Gastroesophageal sphincter (tissue), 4 donors: Measurements from ENCODE around the gene SGSM1. TPM values are rescaled to one million over a fixed set of nuclear protein-coding genes. Genes with fewer than 3 reads are reported as not detected.

Experiments
- ATAC-seq: fragments of 150-250 bp; one replicate; pipeline ENCODE4 v1.9.1; 2016; ENCODE audit warnings: mild to moderate bottlenecking, moderate library complexity
- H3K27ac ChIP-seq, 4 donors: fragments of 200-600 bp; sonication (generic) in 3 of 4; 1 replicate in 3 of 4; 2 replicates in 1 of 4; pipeline ENCODE4 v1.5.1; 2016 to 2019
- H3K27me3 ChIP-seq: fragments of 200-600 bp; sonication (generic); one replicate; pipeline ENCODE4 v1.5.1; 2019
- H3K36me3 ChIP-seq, 2 donors: fragments of 200-600 bp; sonication (generic); one replicate each; pipeline ENCODE4 v1.5.1; 2019; ENCODE audit warnings: control low read depth in 1 of 2
- H3K4me1 ChIP-seq, 3 donors: fragments of 200-600 bp; sonication (generic); 1 replicate in 2 of 3; 2 replicates in 1 of 3; pipeline ENCODE4 v1.5.1; 2016 to 2019; ENCODE audit warnings: control low read depth in 2 of 3
- H3K4me3 ChIP-seq, 2 donors: fragments of 200-600 bp; sonication (generic); one replicate each; pipeline ENCODE4 v1.5.1; 2019; ENCODE audit warnings: mild to moderate bottlenecking in 1 of 2, moderate library complexity in 1 of 2
- H3K9me3 ChIP-seq, 3 donors: fragments of 200-600 bp; sonication (generic); one replicate each; pipeline ENCODE4 v1.5.1; 2017 to 2019; ENCODE audit warnings: control low read depth in 2 of 3
- CTCF ChIP-seq, 4 experiments: fragments of 200-600 bp in 2 of 4; fragments of 450-650 bp in 2 of 4; sonication (generic) in 1 of 4; IDR thresholded peaks; one replicate each; pipeline ENCODE4 v1.5.1; 2017 to 2019; ENCODE audit warnings: antibody characterized with exemption in 4 of 4, mild to moderate bottlenecking in 2 of 4, moderate library complexity in 2 of 4
- EP300 ChIP-seq: sonication (generic); formaldehyde crosslinking; IDR thresholded peaks from one replicate; pipeline ENCODE4 v1.6.1; 2017; ENCODE audit warnings: antibody characterized with exemption, mild to moderate bottlenecking
- POLR2A ChIP-seq, 2 donors: fragments of 450-650 bp; IDR thresholded peaks; one replicate each; pipeline ENCODE4 v1.6.1; 2017; ENCODE audit warnings: antibody characterized with exemption in 2 of 2, mild to moderate bottlenecking in 2 of 2, moderate library complexity in 1 of 2
- POLR2AphosphoS5 ChIP-seq: sonication (generic); formaldehyde crosslinking; IDR thresholded peaks from one replicate; pipeline ENCODE4 v1.6.1; 2017; ENCODE audit warnings: antibody characterized with exemption
- WGBS, 2 donors: methylation state at CpG; one replicate each; pipeline ENCODE4 v1.1.5; 2018; ENCODE audit warnings: low coverage in 1 of 2; 5-methylcytosine and 5-hydroxymethylcytosine counted together
- total RNA-seq, 4 donors: library from RNA; depleted of rRNA; stranded (reverse); fragments of >200 nt; gene quantifications; one replicate each; pipeline ENCODE4 v1.1.0, GENCODE V29; 2016

The SGSM1 gene
- total RNA-seq, 4 donors from 2014 or later = 1.8 to 4.2 (median 2.4) TPM

GRCh38 chr22:24964441-24964840 is 158.4 kb downstream of the SGSM1 start:
- TF ChIP-seq EP300 = no peak
- TF ChIP-seq CTCF (IDR thresholded peaks at IDR 0.05) = no peak
- no peak for TF ChIP-seq POLR2AphosphoS5
- TF ChIP-seq POLR2A (IDR thresholded peaks at IDR 0.05) = no peak
- Histone ChIP-seq H3K4me1 (peaks cover 0 to 30% (median 0%) of the 10 kb centered on the region in 3 donors), H3K9me3 (no peaks in the 10 kb centered on the region), H3K27ac (no peak overlapping the region), H3K27me3 (no peaks in the 10 kb centered on the region), H3K4me3 (no peak overlapping the region), H3K36me3 (no peaks in the 10 kb centered on the region)
- 80 to 89% methylated on average over 2 to 3 of the region's 3 CpGs for WGBS, 2 donors
- ATAC-seq = no peak

GRCh38 chr22:24965822-24966626 is 160.0 kb downstream of the SGSM1 start:
- Histone ChIP-seq H3K4me3 (no peak overlapping the region), H3K36me3 (no peaks in the 10 kb centered on the region), H3K27me3 (no peaks in the 10 kb centered on the region), H3K27ac (peak overlapping the region in 3 of 4 donors; percentile 18 to 51 (median 43)), H3K9me3 (no peaks in the 10 kb centered on the region), H3K4me1 (peaks cover 0 to 30% (median 0%) of the 10 kb centered on the region in 3 donors)
- 47 to 60% methylated on average over 3 of the region's 9 CpGs for WGBS, 2 donors
- ATAC-seq = peak; percentile 44
- TF ChIP-seq EP300 = no peak
- no peak for TF ChIP-seq POLR2A (IDR thresholded peaks at IDR 0.05)
- TF ChIP-seq CTCF (IDR thresholded peaks at IDR 0.05) = no peak
- no peak for TF ChIP-seq POLR2AphosphoS5

GRCh38 chr22:24968066-24968561 is 162.1 kb downstream of the SGSM1 start:
- Histone ChIP-seq H3K36me3 (no peaks in the 10 kb centered on the region), H3K9me3 (no peaks in the 10 kb centered on the region), H3K4me3 (no peak overlapping the region), H3K4me1 (peaks cover 0 to 30% (median 0%) of the 10 kb centered on the region in 3 donors), H3K27ac (peak overlapping the region in 1 of 4 donors; percentile 2), H3K27me3 (no peaks in the 10 kb centered on the region)
- ATAC-seq = no peak
- WGBS, 2 donors = no CpG with 5 or more reads among the region's 8 CpGs
- no peak for TF ChIP-seq POLR2A (IDR thresholded peaks at IDR 0.05)
- no peak for TF ChIP-seq EP300

GRCh38 chr22:24969560-24970301 is 163.7 kb downstream of the SGSM1 start:
- Histone ChIP-seq H3K4me3 (no peak overlapping the region), H3K9me3 (no peaks in the 10 kb centered on the region), H3K27ac (peak overlapping the region in 3 of 4 donors; percentile 44 to 63 (median 62)), H3K4me1 (peaks cover 0 to 22% (median 0%) of the 10 kb centered on the region in 3 donors), H3K36me3 (no peaks in the 10 kb centered on the region), H3K27me3 (no peaks in the 10 kb centered on the region)
- ATAC-seq = peak; percentile 73
- TF ChIP-seq POLR2A (IDR thresholded peaks at IDR 0.05) (no peak), EP300 (no peak), POLR2AphosphoS5 (no peak), CTCF (IDR thresholded peaks at IDR 0.05) (no peak)
- WGBS, 2 donors = 44 to 62% methylated on average over 5 to 6 of the region's 12 CpGs

- no peak for ATAC-seq
- H3K4me3 ChIP-seq = no peak overlapping the region
- H3K9me3 ChIP-seq = no peaks in the 10 kb centered on the region
- WGBS, 2 donors = 0 to 93% methylated on average over 1 to 2 of the region's 2 CpGs
- TF ChIP-seq POLR2AphosphoS5 (no peak), POLR2A (IDR thresholded peaks at IDR 0.05) (no peak), EP300 (no peak), CTCF (IDR thresholded peaks at IDR 0.05) (no peak)
- no peak overlapping the region for H3K27ac ChIP-seq
- H3K36me3 ChIP-seq = no peaks in the 10 kb centered on the region
- H3K4me1 ChIP-seq = peaks cover 0 to 31% (median 13%) of the 10 kb centered on the region in 3 donors
- no peaks in the 10 kb centered on the region for H3K27me3 ChIP-seq
Observed at GRCh38 chr22:24972369-24972768, 166.4 kb downstream of the SGSM1 start.
